AG09319 (cell line): ENCODE results near the gene DDX3Y.

Experiments
- DNase-seq: peaks from one replicate; pipeline ENCODE4 v3.0.0-alpha.2; 2010; ENCODE audit warnings: low read depth; ENCODE audit errors: extremely low read depth
- TF ChIP-seq, protein P1 (sequence below): IDR thresholded peaks from 2 replicates; pipeline ENCODE4 v1.5.1; 2011; ENCODE audit warnings: low read depth, mild to moderate bottlenecking, inconsistent platforms, low read length, moderate library complexity

Gene DDX3Y

GRCh38 chrY:12913541-12913940 lies 8.9 kb downstream of the DDX3Y start:
- TF ChIP-seq, protein P1, sequence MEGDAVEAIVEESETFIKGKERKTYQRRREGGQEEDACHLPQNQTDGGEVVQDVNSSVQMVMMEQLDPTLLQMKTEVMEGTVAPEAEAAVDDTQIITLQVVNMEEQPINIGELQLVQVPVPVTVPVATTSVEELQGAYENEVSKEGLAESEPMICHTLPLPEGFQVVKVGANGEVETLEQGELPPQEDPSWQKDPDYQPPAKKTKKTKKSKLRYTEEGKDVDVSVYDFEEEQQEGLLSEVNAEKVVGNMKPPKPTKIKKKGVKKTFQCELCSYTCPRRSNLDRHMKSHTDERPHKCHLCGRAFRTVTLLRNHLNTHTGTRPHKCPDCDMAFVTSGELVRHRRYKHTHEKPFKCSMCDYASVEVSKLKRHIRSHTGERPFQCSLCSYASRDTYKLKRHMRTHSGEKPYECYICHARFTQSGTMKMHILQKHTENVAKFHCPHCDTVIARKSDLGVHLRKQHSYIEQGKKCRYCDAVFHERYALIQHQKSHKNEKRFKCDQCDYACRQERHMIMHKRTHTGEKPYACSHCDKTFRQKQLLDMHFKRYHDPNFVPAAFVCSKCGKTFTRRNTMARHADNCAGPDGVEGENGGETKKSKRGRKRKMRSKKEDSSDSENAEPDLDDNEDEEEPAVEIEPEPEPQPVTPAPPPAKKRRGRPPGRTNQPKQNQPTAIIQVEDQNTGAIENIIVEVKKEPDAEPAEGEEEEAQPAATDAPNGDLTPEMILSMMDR: no peak
- DNase-seq: no peak

DNA sequence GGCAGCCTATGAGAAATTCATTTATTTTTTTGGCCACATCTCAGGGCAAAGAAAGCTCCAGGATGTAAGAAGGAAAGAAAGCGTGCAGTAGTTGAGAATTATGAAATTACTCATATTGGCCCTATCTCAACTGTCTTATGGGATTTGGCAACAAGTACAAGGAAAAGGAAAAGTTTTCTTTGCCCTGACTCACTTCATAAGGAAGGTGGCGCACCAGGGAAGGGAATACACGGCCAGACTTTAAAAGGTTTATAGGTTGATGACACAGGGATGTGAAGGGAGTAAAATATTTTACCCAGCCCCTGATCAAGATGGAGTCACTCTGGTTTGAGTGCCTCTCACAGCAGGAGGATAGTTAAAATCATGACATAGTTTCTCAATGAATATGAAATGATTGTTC lies 23.4 kb downstream of the DDX3Y start:
- no peak for DNase-seq
- TF ChIP-seq, protein P1: no peak

GRCh38 chrY:12941725-12942687 lies 37.3 kb downstream of the DDX3Y start:
- no peak for DNase-seq
- TF ChIP-seq, protein P1: no peak
